ENCODE data around the gene FRS3.
A peak's percentile ranks its signal among the peaks of the same experiment; 100 is the strongest.

Gene FRS3

DNA sequence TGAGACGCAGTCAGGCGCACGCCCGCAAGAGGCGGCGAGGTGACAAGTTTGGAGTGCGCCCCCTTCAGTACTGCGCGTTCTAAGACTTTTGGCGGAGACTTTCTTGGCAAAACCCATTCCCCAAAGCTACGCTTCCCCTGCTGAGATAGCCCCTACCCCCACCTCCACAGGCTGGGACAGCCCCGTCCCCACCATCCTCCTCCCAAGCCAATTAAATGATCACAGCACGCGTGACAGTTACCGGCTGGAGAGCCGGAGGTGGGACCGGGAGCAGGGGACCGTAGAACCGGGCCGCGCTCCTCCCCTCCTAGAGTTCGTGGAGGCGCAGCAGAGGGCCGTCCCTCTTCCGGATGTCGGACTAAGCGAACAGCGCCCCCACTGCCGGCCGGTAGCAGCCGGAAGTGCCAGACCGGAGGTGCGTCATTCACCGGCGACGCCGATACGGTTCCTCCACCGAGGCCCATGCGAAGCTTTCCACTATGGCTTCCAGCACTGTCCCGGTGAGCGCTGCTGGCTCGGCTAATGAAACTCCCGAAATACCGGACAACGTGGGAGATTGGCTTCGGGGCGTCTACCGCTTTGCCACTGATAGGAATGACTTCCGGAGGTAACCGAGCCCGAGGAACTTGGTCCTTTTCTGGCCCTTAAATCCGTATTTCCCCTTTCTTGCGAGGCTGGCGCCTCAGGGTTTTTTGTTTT, 7.7 kb upstream of the FRS3 start, which contains the start of gene TOMM6:
Gene TOMM6, plus strand, starts transcription at position 476 of the 699 bp plus-strand sequence. Its CDS starts 4 bp downstream, at position 480.
- TF ChIP-seq, protein P1, sequence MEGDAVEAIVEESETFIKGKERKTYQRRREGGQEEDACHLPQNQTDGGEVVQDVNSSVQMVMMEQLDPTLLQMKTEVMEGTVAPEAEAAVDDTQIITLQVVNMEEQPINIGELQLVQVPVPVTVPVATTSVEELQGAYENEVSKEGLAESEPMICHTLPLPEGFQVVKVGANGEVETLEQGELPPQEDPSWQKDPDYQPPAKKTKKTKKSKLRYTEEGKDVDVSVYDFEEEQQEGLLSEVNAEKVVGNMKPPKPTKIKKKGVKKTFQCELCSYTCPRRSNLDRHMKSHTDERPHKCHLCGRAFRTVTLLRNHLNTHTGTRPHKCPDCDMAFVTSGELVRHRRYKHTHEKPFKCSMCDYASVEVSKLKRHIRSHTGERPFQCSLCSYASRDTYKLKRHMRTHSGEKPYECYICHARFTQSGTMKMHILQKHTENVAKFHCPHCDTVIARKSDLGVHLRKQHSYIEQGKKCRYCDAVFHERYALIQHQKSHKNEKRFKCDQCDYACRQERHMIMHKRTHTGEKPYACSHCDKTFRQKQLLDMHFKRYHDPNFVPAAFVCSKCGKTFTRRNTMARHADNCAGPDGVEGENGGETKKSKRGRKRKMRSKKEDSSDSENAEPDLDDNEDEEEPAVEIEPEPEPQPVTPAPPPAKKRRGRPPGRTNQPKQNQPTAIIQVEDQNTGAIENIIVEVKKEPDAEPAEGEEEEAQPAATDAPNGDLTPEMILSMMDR (IDR thresholded peaks at IDR 0.05): peak; percentile 74

DNA sequence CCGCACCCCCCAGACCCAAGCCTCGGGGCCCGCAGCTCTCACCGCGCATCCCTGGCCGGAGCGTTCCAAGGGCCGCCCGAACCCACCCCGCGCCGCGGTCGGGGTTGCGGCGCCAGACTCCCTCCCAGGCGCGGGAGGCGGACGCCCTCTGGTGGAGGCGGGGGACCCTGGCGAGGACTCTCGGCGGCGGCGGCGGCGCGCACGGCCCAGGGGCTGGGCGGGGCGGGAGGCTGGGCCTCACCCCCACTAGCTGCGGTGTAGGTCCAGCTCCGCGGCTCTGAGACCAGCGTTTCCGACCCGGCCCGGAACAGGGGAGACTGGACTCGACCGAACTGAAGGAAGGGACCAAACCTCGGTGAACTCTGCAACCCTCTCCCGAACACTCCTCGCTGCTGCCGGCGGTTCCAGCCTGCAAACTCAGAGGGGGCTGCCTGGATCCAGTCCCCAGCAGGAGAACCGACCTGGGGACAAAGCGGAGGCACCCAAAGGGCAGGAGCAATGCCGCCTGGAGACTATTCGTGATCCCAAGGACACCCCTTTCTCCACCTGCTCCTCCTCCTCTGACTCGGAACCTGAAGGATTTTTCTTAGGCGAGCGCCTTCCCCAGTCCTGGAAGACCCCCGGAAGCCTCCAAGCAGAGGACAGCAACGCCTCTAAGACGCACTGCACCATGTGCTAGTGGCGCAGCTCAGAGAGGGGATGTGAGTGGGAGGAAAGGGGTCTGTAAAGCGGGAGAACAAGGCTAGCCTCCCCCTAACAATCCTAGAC, 6.9 kb upstream of the FRS3 start:
- TF ChIP-seq, protein P1 (IDR thresholded peaks at IDR 0.05): peak; percentile 70

DNA sequence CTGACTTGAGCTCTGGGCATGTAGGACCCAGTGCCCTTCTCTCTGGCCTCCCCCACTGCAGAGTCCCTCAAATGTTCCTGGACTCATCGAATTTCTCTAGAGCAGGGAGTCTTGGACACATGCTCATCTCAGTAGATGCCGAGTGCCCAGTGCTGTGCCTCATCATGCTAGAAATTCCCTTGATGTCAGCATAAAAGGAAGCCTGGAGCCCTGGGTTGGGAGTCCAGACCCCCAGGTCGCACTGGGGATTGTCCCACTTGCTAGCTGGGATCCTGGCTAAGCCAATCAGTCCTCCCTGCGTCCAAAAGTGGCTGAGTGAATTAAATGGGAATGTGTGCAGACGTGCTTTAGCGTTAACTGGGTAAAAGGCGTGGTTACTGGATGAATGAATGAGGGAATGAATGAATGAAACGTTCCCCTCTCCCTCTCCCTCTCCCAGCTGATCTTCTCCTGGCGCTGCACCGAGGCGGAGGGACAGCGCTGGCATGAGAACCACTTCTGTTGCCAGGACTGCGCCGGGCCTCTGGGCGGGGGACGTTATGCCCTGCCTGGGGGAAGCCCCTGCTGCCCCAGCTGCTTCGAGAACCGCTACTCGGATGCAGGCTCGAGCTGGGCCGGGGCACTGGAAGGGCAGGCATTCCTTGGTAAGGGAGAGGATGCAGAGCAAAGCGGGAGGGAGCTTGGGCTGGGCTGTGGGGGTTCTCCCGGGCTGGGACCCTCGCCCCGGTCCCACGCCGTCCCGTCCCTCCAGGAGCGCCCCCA, 6.2 kb upstream of the FRS3 start:
- TF ChIP-seq, protein P1 (IDR thresholded peaks at IDR 0.05): no peak

DNA sequence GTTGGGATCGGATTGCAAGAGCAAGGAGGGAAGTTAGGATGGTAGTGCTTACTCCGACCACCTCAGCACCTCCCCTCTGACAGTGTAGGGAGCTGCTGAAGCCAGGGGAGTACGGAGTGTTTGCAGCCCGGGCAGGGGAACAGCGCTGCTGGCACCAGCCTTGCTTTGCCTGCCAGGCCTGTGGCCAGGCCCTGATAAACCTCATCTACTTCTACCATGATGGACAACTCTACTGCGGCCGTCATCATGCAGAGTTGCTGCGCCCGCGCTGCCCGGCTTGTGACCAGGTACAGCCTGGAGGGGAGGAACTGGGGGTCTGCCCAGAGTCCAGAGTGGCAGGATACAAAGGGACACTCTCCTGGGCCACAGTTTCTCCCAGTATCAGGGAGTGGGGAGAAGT, 5.6 kb upstream of the FRS3 start:
- TF ChIP-seq, protein P1 (IDR thresholded peaks at IDR 0.05): no peak

DNA sequence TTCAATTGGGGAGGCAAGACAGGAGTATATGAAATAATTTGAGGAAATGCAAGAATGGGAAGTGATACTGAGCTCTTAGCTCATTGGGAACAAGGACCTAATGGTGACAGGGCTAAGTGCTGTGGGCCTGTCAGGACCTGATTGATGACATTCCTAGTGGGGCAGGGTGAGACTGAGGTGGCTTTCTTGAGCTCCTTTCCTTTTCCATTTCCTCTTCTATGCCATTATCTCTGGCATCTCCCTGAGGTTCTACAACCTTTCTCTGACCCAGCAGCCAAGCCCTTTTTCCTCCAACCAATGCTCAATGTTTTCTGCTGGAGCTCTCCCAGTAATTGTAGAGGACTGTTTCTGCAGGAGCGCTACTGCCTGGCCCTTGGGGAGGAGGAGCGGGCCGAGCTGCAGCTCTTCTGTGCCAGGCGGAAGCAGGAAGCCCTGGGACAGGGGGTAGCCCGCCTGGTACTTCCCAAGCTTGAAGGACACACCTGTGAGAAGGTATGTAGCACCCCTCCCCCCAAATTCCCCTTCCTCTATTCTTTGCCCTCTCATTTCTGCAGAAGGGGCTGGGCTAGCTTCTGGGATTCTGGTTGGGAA, 5.0 kb upstream of the FRS3 start:
- TF ChIP-seq, protein P1 (IDR thresholded peaks at IDR 0.05): no peak

DNA sequence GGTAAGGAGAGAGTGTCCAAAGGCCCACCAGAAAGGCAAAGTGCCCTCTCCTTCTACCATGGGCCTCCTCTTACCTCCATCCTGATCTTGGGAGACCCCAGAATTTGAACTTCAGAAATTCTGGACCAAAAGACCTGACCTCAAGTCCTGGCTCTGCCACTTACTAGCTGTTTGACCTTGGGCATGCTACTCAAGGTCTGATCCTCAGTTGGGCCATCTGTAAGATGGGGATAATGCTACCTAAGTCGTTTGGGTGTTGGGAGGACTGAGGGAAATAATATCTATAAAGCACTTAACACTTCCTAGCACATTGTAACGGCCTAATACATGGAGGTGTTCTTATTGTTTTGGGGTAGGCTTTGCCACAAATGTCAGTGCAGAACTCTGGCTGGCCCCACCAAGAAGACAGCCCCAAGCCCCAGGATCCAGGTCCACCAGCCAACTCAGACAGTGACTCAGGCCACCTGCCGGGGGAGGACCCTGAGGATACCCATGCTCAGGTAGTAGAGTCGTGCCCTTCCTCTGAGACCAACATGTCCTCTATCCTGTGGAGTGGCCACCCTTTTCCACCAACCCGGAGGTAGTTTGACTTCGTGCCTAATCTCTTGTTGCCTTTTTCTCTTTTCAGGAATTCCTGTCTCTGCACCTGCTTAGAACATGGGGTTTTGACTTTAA, 3.5 kb upstream of the FRS3 start:
- TF ChIP-seq, protein P1 (IDR thresholded peaks at IDR 0.05): no peak

DNA sequence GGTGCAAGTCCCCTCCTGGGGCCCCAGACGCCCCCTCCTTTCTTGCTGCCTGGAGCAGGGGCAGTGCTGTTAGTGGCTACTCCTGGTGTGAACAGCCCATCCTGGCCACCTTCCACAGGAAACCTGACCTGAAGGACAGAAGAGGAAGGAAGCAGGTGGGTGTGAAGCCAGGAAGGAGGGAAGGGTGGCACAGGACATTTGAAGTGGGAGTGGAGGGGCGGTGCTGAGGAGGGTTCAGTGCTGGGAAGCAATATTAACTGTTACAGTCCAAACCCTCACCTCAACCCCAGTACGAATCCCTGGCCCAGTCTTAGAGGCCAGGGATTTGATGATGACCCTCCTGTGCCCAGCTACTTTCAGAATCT, 1.6 kb upstream of the FRS3 start:
- TF ChIP-seq, protein P1 (IDR thresholded peaks at IDR 0.05): no peak
